Activated naive CD8-positive, alpha-beta T cell (primary cell): ENCODE data around the gene FOXJ3.

Experiments used
- H3K27ac Mint-ChIP-seq: one replicate; pipeline ENCODE4 v1.8.0; 2021; ENCODE audit warnings: mixed read lengths
- H3K27me3 Mint-ChIP-seq: one replicate; pipeline ENCODE4 v1.8.0; 2021; ENCODE audit warnings: mixed read lengths
- H3K36me3 Mint-ChIP-seq: one replicate; pipeline ENCODE4 v1.8.0; 2021; ENCODE audit warnings: mixed read lengths
- H3K4me1 Mint-ChIP-seq: one replicate; pipeline ENCODE4 v1.8.0; 2021; ENCODE audit warnings: low read depth, mixed read lengths
- H3K4me3 Mint-ChIP-seq: one replicate; pipeline ENCODE4 v1.8.0; 2021; ENCODE audit warnings: mild to moderate bottlenecking, mixed read lengths
- H3K9me3 Mint-ChIP-seq: one replicate; pipeline ENCODE4 v1.8.0; 2021; ENCODE audit warnings: low read depth, mixed read lengths

The FOXJ3 gene

GRCh38 chr1:42305639-42306038, 29.4 kb downstream of the FOXJ3 start:
- Mint-ChIP-seq H3K27ac (no peak overlapping the region), H3K9me3 (peaks cover 7% of the 10 kb centered on the region), H3K36me3 (peaks cover 43% of the 10 kb centered on the region), H3K27me3 (no peaks in the 10 kb centered on the region), H3K4me3 (no peak overlapping the region), H3K4me1 (peaks cover 64% of the 10 kb centered on the region)

DNA sequence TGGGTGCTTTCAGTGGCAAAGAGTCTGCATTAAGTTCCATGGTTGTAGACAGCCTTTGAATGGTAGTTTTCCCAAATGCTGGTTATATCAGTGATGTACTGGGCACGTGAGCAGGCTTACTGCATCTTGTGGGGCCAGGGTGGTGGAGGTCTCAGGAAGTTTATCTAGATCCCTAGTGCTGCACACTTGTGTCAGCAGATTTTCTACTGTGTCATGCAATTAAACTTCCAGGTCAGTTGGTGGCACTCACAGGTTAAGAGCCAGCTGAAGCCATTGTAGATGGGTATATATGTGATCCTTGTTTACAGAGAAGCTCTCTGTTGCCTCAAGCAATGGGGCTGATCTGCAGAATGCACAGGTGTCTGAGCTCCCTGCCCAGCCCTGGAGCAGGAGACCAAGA, 33.0 kb downstream of the FOXJ3 start:
- peaks cover 33% of the 10 kb centered on the region for H3K36me3 Mint-ChIP-seq
- H3K9me3 Mint-ChIP-seq, result peaks cover 7% of the 10 kb centered on the region
- no peak overlapping the region for H3K27ac Mint-ChIP-seq
- peaks cover 72% of the 10 kb centered on the region for H3K4me1 Mint-ChIP-seq
- no peak overlapping the region for H3K4me3 Mint-ChIP-seq
- no peaks in the 10 kb centered on the region for H3K27me3 Mint-ChIP-seq

DNA sequence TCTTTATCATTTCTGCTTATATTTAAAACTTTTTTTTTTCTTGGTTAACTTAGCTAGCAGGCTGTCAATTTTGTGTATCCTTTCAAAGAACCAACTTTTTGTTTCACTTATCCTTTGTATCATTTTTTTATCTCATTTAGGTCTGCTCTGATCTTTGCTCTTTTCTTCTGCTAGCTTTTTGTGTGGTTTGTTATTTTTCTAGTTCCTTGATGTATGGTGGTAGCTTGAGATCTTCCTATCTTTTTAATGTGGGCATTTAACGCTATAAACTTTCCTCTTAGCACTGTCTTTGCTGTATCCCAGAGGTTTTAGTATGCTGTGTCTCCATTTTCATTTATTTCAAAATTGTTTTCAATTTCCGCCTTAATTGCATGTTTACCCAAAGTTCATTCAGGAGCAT, 36.5 kb downstream of the FOXJ3 start:
- Mint-ChIP-seq H3K9me3 (peaks cover 7% of the 10 kb centered on the region), H3K4me3 (peak overlapping the region; percentile 12), H3K27ac (peak overlapping the region; percentile 7), H3K36me3 (peaks cover 20% of the 10 kb centered on the region), H3K4me1 (peaks cover 60% of the 10 kb centered on the region), H3K27me3 (no peaks in the 10 kb centered on the region)

GRCh38 chr1:42295816-42296215, 39.2 kb downstream of the FOXJ3 start:
- H3K9me3 Mint-ChIP-seq, result no peaks in the 10 kb centered on the region
- no peaks in the 10 kb centered on the region for H3K27me3 Mint-ChIP-seq
- no peak overlapping the region for H3K4me3 Mint-ChIP-seq
- peaks cover 13% of the 10 kb centered on the region for H3K36me3 Mint-ChIP-seq
- peaks cover 71% of the 10 kb centered on the region for H3K4me1 Mint-ChIP-seq
- H3K27ac Mint-ChIP-seq, result no peak overlapping the region

DNA sequence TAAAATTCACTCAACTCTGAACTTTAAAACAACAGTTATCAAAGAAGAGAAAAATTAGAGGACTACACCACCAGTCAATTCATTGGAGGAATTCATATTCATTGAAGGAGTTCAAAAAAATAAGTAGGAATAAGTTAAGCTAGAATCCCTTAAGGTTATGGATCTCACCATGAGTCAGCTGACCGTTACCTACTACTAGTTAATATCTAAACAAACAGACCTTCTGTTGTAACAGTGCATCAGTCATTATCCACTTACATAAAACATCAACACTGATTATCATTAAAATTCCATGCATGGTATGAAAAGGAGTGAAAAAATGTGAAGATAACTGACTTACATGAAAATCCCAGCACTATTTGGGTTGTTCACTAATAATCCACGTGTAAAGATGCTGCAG, 44.9 kb downstream of the FOXJ3 start:
- Mint-ChIP-seq H3K9me3 (no peaks in the 10 kb centered on the region), H3K36me3 (peaks cover 15% of the 10 kb centered on the region), H3K4me3 (no peak overlapping the region), H3K27ac (no peak overlapping the region), H3K4me1 (peaks cover 47% of the 10 kb centered on the region), H3K27me3 (no peaks in the 10 kb centered on the region)

DNA sequence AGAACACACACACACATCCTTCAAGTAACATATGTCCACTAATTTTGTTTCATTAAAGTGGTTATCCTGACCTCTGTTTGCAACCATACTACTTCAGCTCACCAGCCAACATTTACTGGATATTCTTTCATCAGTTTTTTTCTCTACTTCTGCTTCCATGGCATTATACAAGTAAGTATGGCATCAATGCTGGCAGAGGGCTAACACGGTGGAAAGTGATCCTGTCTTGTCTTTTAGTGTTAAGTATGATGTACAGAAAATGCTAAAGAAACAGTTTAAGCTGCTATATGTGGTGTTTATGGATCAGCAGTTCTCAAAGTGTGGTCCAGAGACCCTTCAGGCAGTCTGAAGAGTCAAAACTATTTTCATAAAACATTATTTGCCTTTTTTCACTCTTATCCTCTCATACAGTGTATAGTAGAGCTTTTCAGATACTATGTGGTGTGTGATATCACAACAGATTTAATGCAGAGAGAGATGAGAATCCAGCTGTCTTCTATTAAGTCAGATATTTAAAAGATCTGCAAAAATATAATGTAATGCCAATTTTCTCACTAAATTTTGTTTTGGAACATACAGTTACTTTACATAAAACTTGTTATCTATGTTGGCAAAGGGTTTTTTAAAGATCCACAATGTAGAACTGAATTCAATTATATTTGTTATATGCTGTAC, 46.6 kb downstream of the FOXJ3 start:
- peaks cover 10% of the 10 kb centered on the region for H3K36me3 Mint-ChIP-seq
- no peaks in the 10 kb centered on the region for H3K9me3 Mint-ChIP-seq
- H3K4me1 Mint-ChIP-seq, result peaks cover 49% of the 10 kb centered on the region
- no peak overlapping the region for H3K4me3 Mint-ChIP-seq
- H3K27ac Mint-ChIP-seq, result no peak overlapping the region
- no peaks in the 10 kb centered on the region for H3K27me3 Mint-ChIP-seq

DNA sequence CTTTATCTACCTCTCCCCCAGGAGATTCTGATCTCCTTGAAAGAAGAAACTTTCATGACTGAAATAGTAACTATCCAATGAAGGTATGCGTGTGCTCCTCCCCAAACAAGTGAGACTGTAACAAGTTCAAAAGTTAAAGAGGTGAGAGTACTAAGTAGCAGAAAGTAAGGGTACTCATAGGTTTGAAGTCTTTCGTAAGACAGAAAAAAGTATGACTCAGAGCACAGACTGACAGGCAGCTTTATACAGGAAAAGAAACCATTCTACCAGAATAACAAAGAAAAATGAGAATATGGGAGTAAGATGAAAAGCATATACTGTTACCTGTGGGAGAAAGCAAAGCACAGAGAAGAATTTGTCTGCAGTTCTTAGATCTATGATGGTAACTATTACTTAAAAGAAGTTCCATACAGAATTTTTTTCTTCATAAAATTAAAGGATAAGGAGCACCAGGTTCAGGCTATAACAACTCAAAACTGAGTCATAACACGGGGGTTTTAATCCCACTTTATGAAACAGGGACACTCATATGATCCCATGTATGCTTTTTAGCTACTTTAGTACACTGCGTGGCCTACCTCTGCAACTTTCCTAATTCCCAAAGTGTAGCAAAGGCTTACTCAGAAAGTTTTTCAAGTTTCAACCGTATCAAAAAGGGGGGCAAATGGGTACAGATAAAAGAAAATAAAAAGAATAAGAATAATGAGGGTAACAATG, 52.0 kb downstream of the FOXJ3 start:
- H3K4me1 Mint-ChIP-seq, result peaks cover 60% of the 10 kb centered on the region
- peaks cover 4% of the 10 kb centered on the region for H3K36me3 Mint-ChIP-seq

GRCh38 chr1:42282024-42282579, 52.9 kb downstream of the FOXJ3 start:
- Mint-ChIP-seq H3K4me3 (no peak overlapping the region), H3K4me1 (peaks cover 62% of the 10 kb centered on the region)

More for the DNA sequence above, 52.0 kb downstream of the FOXJ3 start:
- no peaks in the 10 kb centered on the region for H3K27me3 Mint-ChIP-seq
- peak overlapping the region; percentile 15 for H3K4me3 Mint-ChIP-seq
- peak overlapping the region; percentile 59 for H3K27ac Mint-ChIP-seq
- H3K9me3 Mint-ChIP-seq, result no peaks in the 10 kb centered on the region

GRCh38 chr1:42280821-42281220, 54.2 kb downstream of the FOXJ3 start:
- no peaks in the 10 kb centered on the region for H3K9me3 Mint-ChIP-seq
- H3K27me3 Mint-ChIP-seq, result no peaks in the 10 kb centered on the region
- no peak overlapping the region for H3K27ac Mint-ChIP-seq
- H3K4me3 Mint-ChIP-seq, result no peak overlapping the region
- peaks cover 5% of the 10 kb centered on the region for H3K36me3 Mint-ChIP-seq
- peaks cover 66% of the 10 kb centered on the region for H3K4me1 Mint-ChIP-seq

More at GRCh38 chr1:42282024-42282579, 52.9 kb downstream of the FOXJ3 start:
- H3K27ac Mint-ChIP-seq, result peak overlapping the region; percentile 22
- H3K9me3 Mint-ChIP-seq, result no peaks in the 10 kb centered on the region
- H3K27me3 Mint-ChIP-seq, result no peaks in the 10 kb centered on the region
- H3K36me3 Mint-ChIP-seq, result peaks cover 5% of the 10 kb centered on the region

GRCh38 chr1:42279055-42279454, 56.0 kb downstream of the FOXJ3 start:
- no peaks in the 10 kb centered on the region for H3K27me3 Mint-ChIP-seq
- peak overlapping the region; percentile 1 for H3K4me3 Mint-ChIP-seq
- H3K9me3 Mint-ChIP-seq, result no peaks in the 10 kb centered on the region
- H3K27ac Mint-ChIP-seq, result peak overlapping the region; percentile 4
- H3K36me3 Mint-ChIP-seq, result peaks cover 5% of the 10 kb centered on the region
- H3K4me1 Mint-ChIP-seq, result peaks cover 66% of the 10 kb centered on the region

DNA sequence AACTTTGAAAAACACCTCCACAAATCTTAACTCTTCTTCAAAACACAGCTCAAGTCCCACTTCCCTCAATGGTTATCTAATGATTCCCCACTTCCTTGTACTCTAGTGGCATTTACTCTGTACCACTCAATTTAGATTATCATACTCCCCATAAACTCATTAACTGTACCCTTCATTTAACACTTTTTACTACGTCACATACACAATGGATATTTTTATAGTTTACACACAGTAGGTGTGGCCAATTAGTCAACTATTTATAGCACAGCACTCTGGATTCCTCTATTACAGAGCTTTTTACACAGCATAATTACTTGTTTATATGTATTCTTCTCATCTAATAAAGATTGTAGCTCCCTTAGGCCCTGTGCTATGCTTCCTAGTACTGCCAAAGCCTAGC, 62.1 kb downstream of the FOXJ3 start:
- no peaks in the 10 kb centered on the region for H3K27me3 Mint-ChIP-seq
- no peaks in the 10 kb centered on the region for H3K9me3 Mint-ChIP-seq
- peaks cover 12% of the 10 kb centered on the region for H3K36me3 Mint-ChIP-seq
- peaks cover 53% of the 10 kb centered on the region for H3K4me1 Mint-ChIP-seq
- no peak overlapping the region for H3K27ac Mint-ChIP-seq
- no peak overlapping the region for H3K4me3 Mint-ChIP-seq

DNA sequence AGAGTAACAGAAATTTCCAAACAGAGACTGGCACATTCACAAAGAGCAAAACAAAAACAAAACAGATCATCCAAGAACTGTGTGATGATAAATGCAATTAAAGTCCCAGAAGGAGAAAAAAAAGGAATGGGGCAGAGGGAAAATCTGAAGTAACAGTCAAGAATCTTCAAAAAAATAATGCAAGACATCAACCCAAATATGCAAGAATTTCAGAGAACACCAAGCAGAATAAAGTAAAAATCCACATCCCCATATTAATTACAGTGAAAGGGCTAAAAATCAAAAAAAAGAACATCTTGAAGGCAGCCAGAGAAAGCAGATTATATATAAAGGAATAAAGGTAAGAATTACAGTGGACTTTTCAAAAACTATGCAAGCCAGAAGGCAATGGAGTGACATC, 67.1 kb downstream of the FOXJ3 start:
- no peak overlapping the region for H3K4me3 Mint-ChIP-seq
- H3K4me1 Mint-ChIP-seq, result peaks cover 69% of the 10 kb centered on the region
- no peak overlapping the region for H3K27ac Mint-ChIP-seq
- H3K36me3 Mint-ChIP-seq, result peaks cover 17% of the 10 kb centered on the region
- H3K9me3 Mint-ChIP-seq, result no peaks in the 10 kb centered on the region
- H3K27me3 Mint-ChIP-seq, result no peaks in the 10 kb centered on the region

GRCh38 chr1:42266253-42267135, 68.5 kb downstream of the FOXJ3 start:
- Mint-ChIP-seq H3K36me3 (peaks cover 17% of the 10 kb centered on the region), H3K9me3 (no peaks in the 10 kb centered on the region), H3K27me3 (no peaks in the 10 kb centered on the region), H3K4me1 (peaks cover 71% of the 10 kb centered on the region), H3K27ac (peak overlapping the region; percentile 46), H3K4me3 (no peak overlapping the region)

- H3K36me3 Mint-ChIP-seq, result peaks cover 17% of the 10 kb centered on the region
- H3K9me3 Mint-ChIP-seq, result no peaks in the 10 kb centered on the region
- H3K27me3 Mint-ChIP-seq, result no peaks in the 10 kb centered on the region
- no peak overlapping the region for H3K4me3 Mint-ChIP-seq
- peaks cover 75% of the 10 kb centered on the region for H3K4me1 Mint-ChIP-seq
- H3K27ac Mint-ChIP-seq, result no peak overlapping the region
Observed at GRCh38 chr1:42264511-42265190, 70.4 kb downstream of the FOXJ3 start.
